Measurements from ENCODE around the gene CLSTN2. TPM values are rescaled to one million over a fixed set of nuclear protein-coding genes. Genes with fewer than 3 reads are reported as not detected.

Gene CLSTN2
- total RNA-seq, 1 donor from 2014 or later: 80.9 TPM

- H4K20me1 ChIP-seq (ENCODE audit: insufficient read depth, low read length): no peaks in the 10 kb centered on the region
- H2AFZ ChIP-seq (ENCODE audit: low read depth, low read length): no peak overlapping the region
- peaks cover 18% of the 10 kb centered on the region for H3K36me3 Mint-ChIP-seq (ENCODE audit: low read depth, unreplicated experiment)
- H3K4me2 ChIP-seq (ENCODE audit: low read length): no peak overlapping the region
- FAIRE-seq (no peak), DNase-seq (ENCODE audit: low read depth) (no peak)
- H3K9me3 Mint-ChIP-seq (ENCODE audit: unreplicated experiment): peaks cover 5% of the 10 kb centered on the region
- H3K27ac ChIP-seq (ENCODE audit: low read depth, low read length): no peak overlapping the region
- H3K4me3 ChIP-seq (ENCODE audit: insufficient read depth, low read depth, low read length): no peak overlapping the region
- H3K27ac Mint-ChIP-seq (ENCODE audit: unreplicated experiment): no peak overlapping the region
- H3K27me3 Mint-ChIP-seq (ENCODE audit: low read depth, unreplicated experiment): peaks cover 8% of the 10 kb centered on the region
- peaks cover 20% of the 10 kb centered on the region for H3K4me1 Mint-ChIP-seq (ENCODE audit: low read depth, unreplicated experiment)
- H3K27me3 ChIP-seq (ENCODE audit: insufficient read depth, low read length): no peaks in the 10 kb centered on the region
- H3K4me1 ChIP-seq (ENCODE audit: insufficient read depth, low read length): no peaks in the 10 kb centered on the region
- no peaks in the 10 kb centered on the region for H3K9me3 ChIP-seq (ENCODE audit: insufficient read depth, low read depth, low read length)
- no peaks in the 10 kb centered on the region for H3K36me3 ChIP-seq (ENCODE audit: insufficient read depth, low read length)
- no peak overlapping the region for H3K4me3 Mint-ChIP-seq (ENCODE audit: unreplicated experiment)
- no peaks in the 10 kb centered on the region for H3K79me2 ChIP-seq (ENCODE audit: insufficient read depth, low read length)
- no peak overlapping the region for H3K9ac ChIP-seq (ENCODE audit: low read length)
- no peak for TF ChIP-seq EZH2 (IDR thresholded peaks at IDR 0.05; ENCODE audit: insufficient read depth, low read length)
- TF ChIP-seq, protein P1, sequence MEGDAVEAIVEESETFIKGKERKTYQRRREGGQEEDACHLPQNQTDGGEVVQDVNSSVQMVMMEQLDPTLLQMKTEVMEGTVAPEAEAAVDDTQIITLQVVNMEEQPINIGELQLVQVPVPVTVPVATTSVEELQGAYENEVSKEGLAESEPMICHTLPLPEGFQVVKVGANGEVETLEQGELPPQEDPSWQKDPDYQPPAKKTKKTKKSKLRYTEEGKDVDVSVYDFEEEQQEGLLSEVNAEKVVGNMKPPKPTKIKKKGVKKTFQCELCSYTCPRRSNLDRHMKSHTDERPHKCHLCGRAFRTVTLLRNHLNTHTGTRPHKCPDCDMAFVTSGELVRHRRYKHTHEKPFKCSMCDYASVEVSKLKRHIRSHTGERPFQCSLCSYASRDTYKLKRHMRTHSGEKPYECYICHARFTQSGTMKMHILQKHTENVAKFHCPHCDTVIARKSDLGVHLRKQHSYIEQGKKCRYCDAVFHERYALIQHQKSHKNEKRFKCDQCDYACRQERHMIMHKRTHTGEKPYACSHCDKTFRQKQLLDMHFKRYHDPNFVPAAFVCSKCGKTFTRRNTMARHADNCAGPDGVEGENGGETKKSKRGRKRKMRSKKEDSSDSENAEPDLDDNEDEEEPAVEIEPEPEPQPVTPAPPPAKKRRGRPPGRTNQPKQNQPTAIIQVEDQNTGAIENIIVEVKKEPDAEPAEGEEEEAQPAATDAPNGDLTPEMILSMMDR (IDR thresholded peaks at IDR 0.05; ENCODE audit: insufficient read depth, low read depth, low read length): no peak
Measured at GRCh38 chr3:140055092-140055791, 120.3 kb downstream of the CLSTN2 start.

DNA sequence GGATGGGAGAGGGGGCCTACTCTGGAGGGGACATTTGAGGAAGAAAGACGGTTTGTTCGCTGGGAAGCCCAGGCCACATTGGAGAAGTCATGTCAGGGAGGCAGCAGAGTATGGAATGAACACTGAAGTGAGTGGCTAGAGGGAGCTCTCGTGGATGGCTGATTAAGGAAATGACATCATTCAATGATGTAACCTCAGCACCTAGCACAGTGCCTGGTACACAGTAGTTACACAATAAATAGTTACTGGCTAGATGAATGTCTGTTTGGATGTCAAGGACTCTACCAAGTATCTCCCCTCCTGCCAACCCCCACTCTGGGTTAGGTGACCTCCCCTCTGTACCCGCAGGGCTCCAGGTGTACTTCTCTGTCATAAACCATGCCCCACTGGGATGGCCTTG, 121.1 kb downstream of the CLSTN2 start:
- no peak overlapping the region for H3K4me3 ChIP-seq (ENCODE audit: insufficient read depth, low read depth, low read length)
- H3K4me3 Mint-ChIP-seq (ENCODE audit: unreplicated experiment): no peak overlapping the region
- H3K27ac Mint-ChIP-seq (ENCODE audit: unreplicated experiment): no peak overlapping the region
- H3K27me3 Mint-ChIP-seq (ENCODE audit: low read depth, unreplicated experiment): peaks cover 8% of the 10 kb centered on the region
- H3K27me3 ChIP-seq (ENCODE audit: insufficient read depth, low read length): no peaks in the 10 kb centered on the region
- FAIRE-seq (no peak), DNase-seq (ENCODE audit: low read depth) (no peak)
- peaks cover 18% of the 10 kb centered on the region for H3K4me1 Mint-ChIP-seq (ENCODE audit: low read depth, unreplicated experiment)
- H4K20me1 ChIP-seq (ENCODE audit: insufficient read depth, low read length): no peaks in the 10 kb centered on the region
- TF ChIP-seq, protein P1 (IDR thresholded peaks at IDR 0.05; ENCODE audit: insufficient read depth, low read depth, low read length): no peak
- TF ChIP-seq EZH2 (IDR thresholded peaks at IDR 0.05; ENCODE audit: insufficient read depth, low read length): no peak
- no peak overlapping the region for H3K4me2 ChIP-seq (ENCODE audit: low read length)
- H3K9me3 ChIP-seq (ENCODE audit: insufficient read depth, low read depth, low read length): no peaks in the 10 kb centered on the region
- peaks cover 18% of the 10 kb centered on the region for H3K36me3 Mint-ChIP-seq (ENCODE audit: low read depth, unreplicated experiment)
- H3K9ac ChIP-seq (ENCODE audit: low read length): no peak overlapping the region
- H3K4me1 ChIP-seq (ENCODE audit: insufficient read depth, low read length): no peaks in the 10 kb centered on the region
- H2AFZ ChIP-seq (ENCODE audit: low read depth, low read length): no peak overlapping the region
- H3K36me3 ChIP-seq (ENCODE audit: insufficient read depth, low read length): no peaks in the 10 kb centered on the region
- peaks cover 5% of the 10 kb centered on the region for H3K9me3 Mint-ChIP-seq (ENCODE audit: unreplicated experiment)
- H3K27ac ChIP-seq (ENCODE audit: low read depth, low read length): no peak overlapping the region
- no peaks in the 10 kb centered on the region for H3K79me2 ChIP-seq (ENCODE audit: insufficient read depth, low read length)

GRCh38 chr3:140061211-140061610, 126.2 kb downstream of the CLSTN2 start:
- Mint-ChIP-seq H3K4me1 (ENCODE audit: low read depth, unreplicated experiment) (peaks cover 25% of the 10 kb centered on the region), H3K27ac (ENCODE audit: unreplicated experiment) (no peak overlapping the region), H3K9me3 (ENCODE audit: unreplicated experiment) (no peaks in the 10 kb centered on the region), H3K27me3 (ENCODE audit: low read depth, unreplicated experiment) (peaks cover 1% of the 10 kb centered on the region), H3K4me3 (ENCODE audit: unreplicated experiment) (no peak overlapping the region), H3K36me3 (ENCODE audit: low read depth, unreplicated experiment) (peaks cover 8% of the 10 kb centered on the region)
- Histone ChIP-seq H3K4me2 (ENCODE audit: low read length) (no peak overlapping the region), H3K27ac (ENCODE audit: low read depth, low read length) (no peak overlapping the region), H4K20me1 (ENCODE audit: insufficient read depth, low read length) (peaks cover 3% of the 10 kb centered on the region), H3K4me3 (ENCODE audit: insufficient read depth, low read depth, low read length) (no peak overlapping the region), H3K36me3 (ENCODE audit: insufficient read depth, low read length) (no peaks in the 10 kb centered on the region), H3K9me3 (ENCODE audit: insufficient read depth, low read depth, low read length) (no peaks in the 10 kb centered on the region), H3K79me2 (ENCODE audit: insufficient read depth, low read length) (no peaks in the 10 kb centered on the region), H2AFZ (ENCODE audit: low read depth, low read length) (no peak overlapping the region), H3K4me1 (ENCODE audit: insufficient read depth, low read length) (no peaks in the 10 kb centered on the region), H3K9ac (ENCODE audit: low read length) (no peak overlapping the region), H3K27me3 (ENCODE audit: insufficient read depth, low read length) (no peaks in the 10 kb centered on the region)
- TF ChIP-seq EZH2 (IDR thresholded peaks at IDR 0.05; ENCODE audit: insufficient read depth, low read length): no peak
- TF ChIP-seq, protein P1 (IDR thresholded peaks at IDR 0.05; ENCODE audit: insufficient read depth, low read depth, low read length): no peak
- FAIRE-seq (no peak), DNase-seq (ENCODE audit: low read depth) (no peak)
